ENCODE data around the gene ARHGAP9. TPM values are rescaled to one million over a fixed set of nuclear protein-coding genes. Genes with fewer than 3 reads are reported as not detected.

Gene ARHGAP9
- total RNA-seq, 4 donors from 2014 or later: 5.2 to 40.5 (median 11.6) TPM

Small RNA genes lying within 50 kb of the gene (small RNA-seq; reads per million reads assigned to genes)
- not detected for gene MIR616

Other genes starting within 250 kb of the ARHGAP9 start
- gene STAC3, start 228.7 kb downstream of the ARHGAP9 start, total RNA-seq: 1 to 10 TPM in 3 of 4 donors, not detected in 1; 1.7 to 5.0 (median 3.6) TPM
- 10 to 100 TPM; 31.0 to 51.9 (median 41.6) TPM for gene R3HDM2, start 48.8 kb downstream of the ARHGAP9 start, total RNA-seq
- not detected for gene INHBC, start 45.1 kb downstream of the ARHGAP9 start, total RNA-seq
- gene INHBE, start 24.6 kb downstream of the ARHGAP9 start, total RNA-seq: not detected
- 10 to 100 TPM; 16.2 to 61.0 (median 38.7) TPM for gene GLI1, start 20.1 kb downstream of the ARHGAP9 start, total RNA-seq
- 100 to 1,000 TPM in 1 of 4 donors, 10 to 100 TPM in 3; 53.5 to 101 (median 74.2) TPM for gene MARS1, start 8.2 kb upstream of the ARHGAP9 start, total RNA-seq
- gene DDIT3, start 40.6 kb upstream of the ARHGAP9 start, total RNA-seq: 10 to 100 TPM; 35.2 to 49.2 (median 42.1) TPM
- 10 to 100 TPM; 23.0 to 49.2 (median 40.9) TPM for gene MBD6, start 43.0 kb upstream of the ARHGAP9 start, total RNA-seq
- 100 to 1,000 TPM in 3 of 4 donors, 10 to 100 TPM in 1; 92.9 to 138 (median 130) TPM for gene DCTN2, start 67.3 kb upstream of the ARHGAP9 start, total RNA-seq
- gene KIF5A, start 70.2 kb upstream of the ARHGAP9 start, total RNA-seq: 1 to 10 TPM; 1.9 to 4.8 (median 2.9) TPM
- 10 to 100 TPM; 29.5 to 67.7 (median 35.9) TPM for gene PIP4K2C, start 111.3 kb upstream of the ARHGAP9 start, total RNA-seq
- gene DTX3, start 125.0 kb upstream of the ARHGAP9 start, total RNA-seq: 10 to 100 TPM; 19.0 to 33.1 (median 28.1) TPM
- 10 to 100 TPM; 31.2 to 91.2 (median 48.8) TPM for gene ARHGEF25, start 131.6 kb upstream of the ARHGAP9 start, total RNA-seq
- 10 to 100 TPM; 14.5 to 43.8 (median 16.8) TPM for gene B4GALNT1, start 153.3 kb upstream of the ARHGAP9 start, total RNA-seq
- gene OS9, start 214.3 kb upstream of the ARHGAP9 start, total RNA-seq: 100 to 1,000 TPM; 185 to 288 (median 224) TPM

All from tibial nerve (tissue), 4 donors.